Stimulated activated CD4-positive, alpha-beta T cell treated with anti-CD3 and anti-CD28 coated beads, Interleukin-1b, Interleukin-23, amount 100 ng/mL, for 48 hours (primary cell): ENCODE results near the gene BCAT1.
"Not testable (repeated sequence)": the region's sequence is repeated elsewhere in the genome, so short reads cannot be mapped to it uniquely, and the experiment has no call there.

Source experiments
- DNase-seq: peaks from one replicate; pipeline ENCODE4 v3.0.0-alpha.2; 2020

Gene BCAT1

GRCh38 chr12:24851341-24851740, 97.6 kb downstream of the BCAT1 start:
- no peak for DNase-seq

DNA sequence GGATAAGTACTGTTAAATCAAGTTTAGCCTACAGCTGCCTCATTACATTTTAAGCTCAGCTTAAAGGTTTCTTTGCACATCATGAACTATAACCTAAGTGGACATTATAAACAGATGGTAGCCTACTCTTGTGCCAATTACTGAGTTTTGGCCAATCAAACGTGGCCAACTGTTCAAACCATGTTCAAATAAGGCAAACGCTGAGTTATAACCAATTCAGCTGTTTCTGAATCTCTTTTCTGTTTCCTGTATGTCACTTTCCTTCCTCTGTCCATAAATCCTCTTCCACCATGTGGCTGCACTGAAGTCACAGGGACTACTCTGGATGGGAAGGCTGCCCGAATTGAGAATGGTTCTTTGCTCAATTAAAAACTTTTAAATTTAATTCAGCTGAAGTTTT, 98.4 kb downstream of the BCAT1 start:
- no peak for DNase-seq

DNA sequence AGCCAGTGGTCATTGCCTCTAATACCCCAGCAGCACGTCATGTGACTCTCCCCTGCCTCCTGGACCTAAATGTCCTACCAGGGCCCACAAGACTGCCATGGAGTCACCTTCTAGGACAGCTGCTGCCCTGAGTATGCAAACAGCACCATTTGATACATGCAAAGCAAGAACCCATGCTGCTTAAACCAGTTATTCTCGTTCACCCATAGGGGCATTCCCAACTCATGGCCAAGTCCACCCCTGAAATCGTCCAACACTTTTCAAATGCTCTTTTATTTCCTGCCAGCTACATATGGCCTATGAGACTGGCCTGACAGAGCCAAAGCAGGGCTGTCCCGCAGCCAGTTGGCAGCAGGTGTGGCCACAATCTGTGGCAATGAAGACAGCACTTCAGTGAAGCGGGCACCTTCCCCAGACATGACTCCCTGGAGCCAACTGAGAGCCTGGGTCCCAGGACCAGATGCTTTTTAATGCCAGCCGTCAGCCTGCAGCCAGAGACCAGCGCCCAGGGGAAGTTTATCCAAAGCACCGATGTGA, 99.9 kb downstream of the BCAT1 start:
- DNase-seq: no peak

DNA sequence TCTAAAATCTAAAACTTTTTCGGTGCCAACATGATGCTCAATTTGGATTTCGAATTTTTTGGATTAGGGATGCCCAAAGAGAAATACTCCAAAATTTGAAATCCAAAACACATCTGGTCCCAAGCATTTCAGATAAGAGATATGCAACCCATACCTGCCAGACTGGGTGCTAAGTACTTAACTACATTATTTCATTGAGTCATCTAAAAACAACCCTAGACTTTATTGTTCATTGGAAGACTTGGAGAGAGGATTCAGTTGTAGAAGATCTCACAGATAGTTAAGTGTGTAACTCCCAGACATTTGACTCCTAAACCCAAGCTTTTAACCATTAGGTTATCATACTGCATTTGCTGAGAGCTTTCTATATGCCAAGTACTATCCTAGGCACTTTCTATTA, 102.2 kb downstream of the BCAT1 start:
- no peak for DNase-seq

- no peak for DNase-seq
These were observed 103.3 kb downstream of the BCAT1 start for GRCh38 chr12:24845615-24846014.

DNA sequence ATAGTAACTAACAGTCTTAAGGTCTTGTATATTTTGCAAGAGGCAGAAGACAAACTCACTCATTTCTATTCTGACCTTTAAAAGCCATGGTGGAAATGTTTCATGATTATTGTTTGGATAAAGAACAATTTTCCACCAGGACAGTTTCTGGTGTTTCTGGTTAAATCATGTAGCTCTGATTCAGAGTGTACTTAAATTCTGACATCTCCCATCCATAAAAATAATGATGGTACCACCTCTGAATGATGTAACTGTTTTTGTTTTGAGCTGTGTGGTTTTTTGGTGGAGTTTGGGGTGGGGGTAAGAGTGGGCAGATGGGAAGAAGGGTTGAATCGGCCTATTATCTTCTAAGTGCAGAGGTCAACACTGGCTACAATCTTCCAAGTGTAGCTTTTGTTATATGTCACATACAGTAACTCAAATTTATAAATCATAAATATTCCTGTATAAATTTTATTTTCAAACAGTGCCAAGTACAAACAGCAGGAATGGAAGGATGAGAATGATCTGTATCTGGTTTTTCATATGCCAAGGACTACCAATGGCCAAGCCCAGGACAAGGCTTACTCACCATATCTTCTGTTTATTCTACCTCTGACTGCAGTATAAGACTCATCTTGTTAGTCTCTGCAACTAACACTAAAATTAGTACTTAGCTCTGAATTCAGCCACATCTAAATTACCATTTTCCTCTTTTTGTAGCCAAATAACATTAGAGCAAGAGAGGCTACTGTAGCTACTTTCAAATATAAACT, 108.7 kb downstream of the BCAT1 start:
- DNase-seq: no peak

- peak; percentile 87 for DNase-seq
These were observed 109.6 kb downstream of the BCAT1 start for GRCh38 chr12:24839268-24839791.

DNA sequence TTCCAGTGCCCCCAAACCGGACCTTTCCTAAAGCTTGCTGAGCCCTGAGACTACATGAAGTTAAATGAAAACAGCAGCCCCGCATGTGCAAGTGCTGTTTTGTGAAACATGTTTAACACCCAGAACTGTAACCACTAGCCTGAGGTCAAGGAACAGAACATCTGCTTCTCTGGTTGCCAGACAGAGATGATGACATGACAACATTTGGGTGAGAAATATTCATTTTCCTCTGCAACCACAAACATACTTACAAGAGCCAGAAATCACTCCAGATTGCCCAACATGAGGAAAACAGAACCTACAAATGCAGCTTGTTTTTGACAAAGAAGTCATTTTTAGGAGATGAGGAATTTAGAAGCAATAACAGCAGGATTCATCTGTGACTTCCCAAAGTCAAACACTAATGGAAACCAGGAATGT, 110.4 kb downstream of the BCAT1 start:
- DNase-seq: peak; percentile 33

GRCh38 chr12:24835377-24835776, 113.5 kb downstream of the BCAT1 start:
- DNase-seq: no peak

- DNase-seq: no peak
These were observed 115.4 kb downstream of the BCAT1 start for GRCh38 chr12:24833513-24833912.

DNA sequence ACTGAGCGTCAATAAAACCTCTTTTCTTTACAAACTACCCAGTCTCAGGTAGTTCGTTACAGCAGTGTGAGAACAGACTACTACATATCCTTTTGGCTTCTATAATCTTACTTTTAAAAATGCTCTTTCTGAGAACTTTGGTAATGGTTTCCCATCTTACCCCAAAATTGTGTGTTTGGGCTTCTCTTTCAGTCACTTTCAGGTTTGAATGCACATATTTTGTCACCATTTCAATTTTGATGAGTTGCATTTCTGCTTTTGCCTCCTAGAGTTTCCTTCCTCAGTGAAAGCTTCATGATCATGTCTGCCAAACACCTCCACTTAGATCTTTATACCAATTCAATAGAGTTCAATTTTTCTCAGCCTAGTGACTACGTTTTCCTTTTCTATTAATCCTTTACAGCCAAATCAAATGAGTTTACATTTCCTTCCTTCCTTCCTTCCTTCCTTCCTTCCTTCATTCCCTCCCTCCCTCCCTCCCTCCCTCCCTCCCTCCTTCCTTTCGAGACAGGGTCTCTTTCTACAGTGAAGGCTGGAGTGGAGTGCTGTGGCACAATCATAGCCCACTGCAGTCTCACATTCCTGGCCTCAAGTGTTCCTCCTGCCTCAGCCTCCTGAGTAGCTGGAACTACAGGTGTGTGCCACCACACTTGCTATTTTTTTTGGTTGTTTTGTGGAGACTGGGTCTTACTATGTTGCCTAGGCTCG, 124.9 kb downstream of the BCAT1 start:
- DNase-seq: no peak

- DNase-seq: no peak
These were observed 126.6 kb downstream of the BCAT1 start for GRCh38 chr12:24822121-24822899.

DNA sequence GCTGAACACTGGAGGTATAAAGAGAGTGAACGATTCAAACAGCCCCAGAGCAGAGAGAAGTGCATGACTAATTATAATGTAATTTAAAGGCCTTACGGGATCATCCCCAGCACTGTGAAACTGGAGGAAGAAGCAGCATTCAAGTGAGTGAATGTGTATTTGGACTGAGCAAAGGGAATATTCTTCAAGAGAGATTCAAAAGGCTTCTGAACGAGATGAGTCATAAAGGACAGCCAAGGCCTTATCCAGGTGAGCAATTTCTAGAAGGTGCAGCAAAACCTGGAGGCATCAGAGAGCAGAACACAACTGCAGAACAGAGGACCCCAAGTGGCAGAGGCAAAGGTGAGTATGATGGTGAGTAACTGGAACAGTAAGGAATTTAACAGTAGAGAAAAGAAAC, 127.2 kb downstream of the BCAT1 start:
- peak; percentile 11 for DNase-seq

DNA sequence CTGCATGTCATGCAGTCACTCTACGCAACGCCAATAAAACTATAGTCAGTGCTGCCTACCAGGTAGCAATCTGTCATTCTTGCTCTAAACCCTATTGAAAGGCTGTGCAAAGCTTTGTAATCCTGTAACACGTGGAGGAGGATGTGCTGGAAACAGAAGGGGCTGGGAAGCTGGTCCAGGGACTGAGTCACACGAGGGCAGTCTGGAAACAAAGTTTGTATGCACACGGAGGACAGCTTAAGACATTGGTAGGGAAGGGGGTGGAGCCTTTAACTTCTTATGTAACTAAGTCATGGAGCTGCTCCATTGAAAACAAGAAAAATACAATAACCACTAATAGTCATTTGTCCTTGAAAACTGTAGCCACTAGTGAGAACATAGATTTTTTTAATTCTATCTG, 128.0 kb downstream of the BCAT1 start:
- DNase-seq: no peak

DNA sequence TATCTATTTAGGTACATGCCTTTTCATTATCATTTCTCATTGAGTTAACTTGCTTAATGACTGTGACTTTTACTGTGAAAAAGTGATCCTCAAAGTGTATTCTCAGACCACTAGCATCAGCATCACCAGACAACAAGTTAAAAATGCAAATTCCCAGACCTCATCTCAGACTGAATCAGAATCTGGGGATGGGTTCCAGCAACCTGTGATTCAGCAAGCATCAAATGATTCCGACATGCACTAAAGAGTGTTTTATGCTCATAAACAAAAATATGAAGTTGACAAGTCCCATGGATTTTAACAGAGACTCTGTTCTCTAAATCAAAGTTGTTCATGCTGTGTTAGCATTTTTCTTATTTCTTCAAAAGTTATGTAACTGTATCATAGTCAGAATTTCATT, 130.6 kb downstream of the BCAT1 start:
- no peak for DNase-seq

DNA sequence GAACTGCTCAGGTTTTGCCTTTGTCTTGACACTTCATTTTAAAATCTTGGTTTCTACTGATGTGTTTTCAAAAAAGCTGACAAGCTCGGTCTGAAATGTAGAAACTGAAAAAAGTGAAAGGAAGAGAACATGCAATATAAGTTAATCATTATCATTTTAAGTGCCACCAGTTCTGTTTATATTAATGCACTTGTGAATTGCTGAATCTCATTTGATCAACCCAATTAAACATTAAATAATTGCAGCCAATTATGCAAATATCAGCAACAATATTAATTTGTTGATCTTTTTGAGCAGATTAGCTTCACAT, 133.8 kb downstream of the BCAT1 start:
- DNase-seq: no peak

GRCh38 chr12:24814379-24815113, 134.4 kb downstream of the BCAT1 start:
- DNase-seq: no peak

DNA sequence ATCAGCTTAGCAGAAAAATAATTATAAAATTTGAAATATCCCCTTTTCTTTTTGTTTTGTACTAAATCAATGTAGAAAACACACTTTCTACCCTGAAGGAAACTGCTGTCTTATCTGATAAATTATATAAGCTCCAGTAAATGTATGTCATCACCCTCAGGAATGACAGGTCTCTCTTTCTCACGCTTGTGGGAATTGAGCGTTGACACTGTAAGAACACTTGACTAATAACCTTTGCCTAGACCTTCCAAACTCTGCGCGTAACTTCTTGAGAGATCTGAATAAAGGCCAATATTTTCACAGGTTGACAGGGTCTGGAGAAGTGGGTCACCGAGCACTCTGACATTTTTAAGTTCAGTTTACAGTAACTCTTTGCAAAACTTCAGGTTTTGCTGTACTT, 138.5 kb downstream of the BCAT1 start:
- no peak for DNase-seq

DNA sequence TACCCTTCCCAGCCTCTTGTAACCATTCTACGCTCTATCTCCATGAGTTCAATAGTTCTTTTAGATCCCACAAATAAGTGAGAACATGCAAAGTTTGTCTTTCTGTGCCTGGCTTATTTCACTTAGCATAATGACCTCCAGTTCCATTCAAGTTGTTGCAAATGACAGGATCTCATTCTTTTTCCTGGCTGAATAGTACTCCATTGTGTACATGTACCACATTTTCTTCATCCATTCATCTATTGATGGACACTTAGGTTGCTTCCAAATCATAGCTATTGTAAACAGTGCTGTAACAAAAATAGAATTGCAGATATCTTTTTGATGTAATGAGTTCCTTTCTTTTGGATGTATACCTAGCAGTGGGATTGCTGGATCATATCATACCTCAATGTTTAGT, 139.6 kb downstream of the BCAT1 start:
- DNase-seq: not testable (repeated sequence)

- no peak for DNase-seq
These were observed 140.2 kb downstream of the BCAT1 start for GRCh38 chr12:24808651-24809050.

DNA sequence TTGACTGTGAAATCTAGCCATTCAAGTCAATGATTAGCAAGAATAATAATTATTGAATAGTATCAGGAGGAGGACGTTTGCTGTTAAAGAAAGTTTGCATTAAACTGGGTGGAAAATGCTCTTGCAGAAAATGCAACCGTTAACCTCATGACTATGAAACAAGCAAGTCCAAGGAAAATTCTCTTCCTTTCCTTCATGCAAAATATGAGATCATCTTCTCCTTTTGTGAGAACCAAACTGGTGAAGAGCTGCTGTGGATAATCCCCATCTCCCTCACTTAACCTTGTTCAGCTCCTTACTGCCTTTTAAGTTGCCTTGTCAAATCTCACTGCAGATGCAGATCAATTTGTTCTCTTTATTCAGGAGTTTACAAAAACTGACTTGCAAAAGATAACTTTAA, 142.5 kb downstream of the BCAT1 start:
- DNase-seq: no peak

DNA sequence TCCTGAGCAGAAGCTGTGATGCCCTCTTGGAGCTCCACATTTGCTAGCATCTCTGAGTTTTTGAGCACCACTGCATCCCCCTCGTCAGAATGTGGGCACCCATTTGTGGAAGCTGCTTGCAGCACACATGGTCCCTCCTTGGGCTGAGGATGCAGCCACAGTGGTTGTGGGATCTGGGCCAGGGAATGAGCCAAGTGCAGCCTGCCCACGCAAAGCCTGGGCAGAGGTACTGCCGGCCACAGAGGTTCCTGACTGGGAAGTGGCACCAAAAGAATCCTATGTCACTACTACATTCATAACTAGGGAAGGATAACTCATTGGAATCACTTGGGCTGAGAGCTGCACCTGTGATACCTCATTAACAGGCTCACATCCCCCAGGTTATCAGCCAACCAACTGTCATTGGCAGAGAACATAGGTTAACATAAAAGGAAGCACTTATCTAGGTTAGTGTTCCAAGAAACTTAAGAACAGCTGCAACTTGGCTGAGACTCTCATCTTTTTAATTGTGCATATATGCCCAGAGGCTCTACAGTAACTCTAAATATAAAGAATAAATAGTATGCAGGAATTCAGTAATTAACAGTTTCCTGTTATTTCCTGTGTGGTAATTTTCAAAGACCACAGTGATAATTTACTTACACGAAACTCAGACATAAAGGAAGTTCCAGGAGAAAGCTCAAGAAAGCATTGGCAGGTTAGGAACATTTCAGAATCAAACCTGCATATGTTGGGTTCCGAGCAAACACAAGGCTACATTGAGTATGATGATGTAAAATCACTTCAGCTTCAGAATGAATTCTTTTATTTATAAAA, 145.3 kb downstream of the BCAT1 start:
- no peak for DNase-seq
